ENCODE data around the gene ESM1.

ESM1 gene

DNA sequence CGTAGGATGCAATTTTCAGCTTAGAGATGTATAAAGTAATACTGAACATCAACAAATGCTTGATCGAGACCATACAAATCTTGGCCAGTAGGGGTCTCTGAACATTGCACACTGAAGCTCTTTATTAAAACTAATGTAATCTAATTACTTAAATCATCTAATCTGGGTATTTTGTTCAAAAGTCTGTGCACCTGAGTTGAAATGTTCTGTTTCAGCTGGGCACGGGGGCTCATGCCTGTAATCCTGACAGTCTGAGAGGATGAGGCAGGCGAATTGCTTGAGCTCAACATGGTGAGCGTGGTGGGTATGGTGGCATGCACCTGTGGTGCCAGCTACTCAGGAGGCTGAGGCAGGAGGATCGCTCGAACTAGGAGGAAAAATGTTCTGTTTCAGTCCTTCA, 41.0 kb downstream of the ESM1 start:
- TF ChIP-seq, protein P1, sequence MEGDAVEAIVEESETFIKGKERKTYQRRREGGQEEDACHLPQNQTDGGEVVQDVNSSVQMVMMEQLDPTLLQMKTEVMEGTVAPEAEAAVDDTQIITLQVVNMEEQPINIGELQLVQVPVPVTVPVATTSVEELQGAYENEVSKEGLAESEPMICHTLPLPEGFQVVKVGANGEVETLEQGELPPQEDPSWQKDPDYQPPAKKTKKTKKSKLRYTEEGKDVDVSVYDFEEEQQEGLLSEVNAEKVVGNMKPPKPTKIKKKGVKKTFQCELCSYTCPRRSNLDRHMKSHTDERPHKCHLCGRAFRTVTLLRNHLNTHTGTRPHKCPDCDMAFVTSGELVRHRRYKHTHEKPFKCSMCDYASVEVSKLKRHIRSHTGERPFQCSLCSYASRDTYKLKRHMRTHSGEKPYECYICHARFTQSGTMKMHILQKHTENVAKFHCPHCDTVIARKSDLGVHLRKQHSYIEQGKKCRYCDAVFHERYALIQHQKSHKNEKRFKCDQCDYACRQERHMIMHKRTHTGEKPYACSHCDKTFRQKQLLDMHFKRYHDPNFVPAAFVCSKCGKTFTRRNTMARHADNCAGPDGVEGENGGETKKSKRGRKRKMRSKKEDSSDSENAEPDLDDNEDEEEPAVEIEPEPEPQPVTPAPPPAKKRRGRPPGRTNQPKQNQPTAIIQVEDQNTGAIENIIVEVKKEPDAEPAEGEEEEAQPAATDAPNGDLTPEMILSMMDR (IDR thresholded peaks at IDR 0.05; ENCODE audit: control extremely low read depth, extremely low read depth, low read depth, missing control alignments): peak; percentile 27
- POLR2A ChIA-PET: no interaction called here
- CTCF ChIA-PET: interaction anchor here (0.9 to 3.1 kb wide), 22 partner anchors 10 to 215 kb away, joined by 3 to 20 read pairs (median 4); partner anchors contain the start of gene GPX8
- peak; percentile 26 for DNase-seq (ENCODE audit: extremely low spot score)

DNA sequence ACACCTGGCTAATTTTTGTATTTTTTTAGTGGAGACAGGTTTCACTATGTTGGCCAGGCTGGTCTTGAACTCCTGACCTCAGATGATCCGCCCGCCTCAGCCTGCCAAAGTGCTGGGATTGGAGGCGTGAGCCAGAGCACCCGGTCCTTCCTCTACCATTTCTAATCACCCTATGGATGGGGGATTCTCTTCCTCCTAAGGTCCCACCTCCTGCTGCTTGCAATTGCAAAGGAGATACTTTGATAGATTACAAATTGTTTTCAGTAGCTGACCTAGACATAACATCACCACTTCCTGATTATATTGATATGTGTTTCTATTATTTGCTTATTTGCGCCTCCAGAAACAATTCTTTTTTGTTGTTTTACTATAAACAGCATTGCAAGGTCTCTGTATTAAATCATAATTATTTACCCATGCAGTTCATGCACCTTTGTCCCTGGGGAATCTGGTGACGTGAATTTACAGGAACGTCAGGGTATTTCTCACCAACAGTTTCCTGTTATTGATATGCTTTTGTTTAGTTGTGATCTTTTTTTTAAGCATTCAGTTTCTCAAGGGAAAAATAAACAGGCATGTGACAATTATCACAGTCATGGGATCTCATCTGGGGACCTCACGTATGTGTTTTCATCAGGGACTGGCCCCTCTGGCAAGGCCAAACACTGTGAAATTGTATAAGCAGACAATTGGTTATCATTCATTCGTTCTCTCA, 43.2 kb downstream of the ESM1 start:
- POLR2A ChIA-PET: no interaction called here
- DNase-seq (ENCODE audit: extremely low spot score): no peak
- TF ChIP-seq, protein P1 (IDR thresholded peaks at IDR 0.05; ENCODE audit: control extremely low read depth, extremely low read depth, low read depth, missing control alignments): no peak
- CTCF ChIA-PET: interaction anchor here (1.3 to 3.1 kb wide), 7 partner anchors 10 to 170 kb away, joined by 3 to 20 read pairs (median 5); no protein-coding TSS in a partner anchor

DNA sequence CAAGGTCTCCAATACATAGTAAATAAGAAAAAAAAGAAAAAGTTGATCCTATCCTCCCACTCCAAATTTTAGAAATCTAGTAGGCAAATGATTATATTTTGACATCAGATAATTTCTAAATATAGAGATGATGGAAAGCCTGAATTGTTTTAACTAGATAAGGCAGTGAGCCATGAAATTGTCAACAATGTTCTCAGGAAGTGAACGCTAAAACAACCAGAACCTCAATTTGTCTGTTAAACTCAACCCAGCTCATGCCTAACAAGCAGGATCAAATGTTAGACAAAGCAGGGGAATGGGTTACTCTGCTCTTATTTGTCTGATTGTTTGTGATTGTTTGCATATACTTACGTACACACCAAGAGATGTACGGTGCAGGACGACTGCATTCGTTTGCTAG, 49.2 kb downstream of the ESM1 start:
- DNase-seq (ENCODE audit: extremely low spot score): no peak
- POLR2A ChIA-PET: no interaction called here
- CTCF ChIA-PET: no interaction called here
- TF ChIP-seq, protein P1 (IDR thresholded peaks at IDR 0.05; ENCODE audit: control extremely low read depth, extremely low read depth, low read depth, missing control alignments): no peak

DNA sequence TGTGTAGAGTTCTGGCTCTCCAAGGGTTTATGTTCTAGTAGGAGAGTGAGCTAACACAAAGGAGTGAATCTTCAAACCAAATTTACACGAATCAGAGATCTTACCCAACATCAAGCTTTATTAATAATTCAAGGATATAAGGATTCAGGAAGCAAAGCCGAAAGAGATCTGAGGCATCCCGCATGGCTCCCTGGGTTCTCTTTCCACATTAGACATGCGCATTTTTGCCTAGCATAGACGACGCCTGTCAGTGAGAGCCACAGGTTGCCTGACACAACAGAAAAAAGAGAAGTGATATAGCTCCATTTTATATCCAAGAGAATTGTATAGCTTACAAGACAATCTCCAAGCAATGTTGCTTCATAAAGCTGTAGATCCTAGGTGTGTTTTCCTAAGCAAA, 52.6 kb downstream of the ESM1 start:
- TF ChIP-seq, protein P1 (IDR thresholded peaks at IDR 0.05; ENCODE audit: control extremely low read depth, extremely low read depth, low read depth, missing control alignments): no peak
- ChIA-PET POLR2A (no interaction called here), CTCF (interaction anchor here (1.3 kb wide), 1 partner anchor 11 kb away, joined by 5 read pairs; no protein-coding TSS in a partner anchor)
- no peak for DNase-seq (ENCODE audit: extremely low spot score)

DNA sequence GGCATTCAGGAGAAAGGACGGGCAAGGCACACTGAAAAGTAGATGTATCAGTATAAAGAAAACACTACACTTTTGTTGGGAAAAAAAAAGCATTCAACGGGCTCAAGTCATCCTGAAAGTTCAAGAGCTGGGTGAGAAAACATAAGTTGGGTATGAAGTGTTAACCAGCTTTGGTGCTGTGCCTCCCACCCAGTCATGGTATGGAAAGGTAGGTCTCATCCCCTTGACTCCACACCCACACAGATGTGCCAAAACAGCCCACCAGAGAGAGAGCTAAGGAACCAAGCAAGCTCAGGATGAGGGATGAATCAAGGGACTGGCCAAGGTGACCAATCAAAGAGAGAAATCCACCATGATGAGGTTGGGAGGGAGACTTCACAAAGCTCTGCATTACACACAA, 54.7 kb downstream of the ESM1 start:
- POLR2A ChIA-PET: no interaction called here
- DNase-seq (ENCODE audit: extremely low spot score): no peak

More for the DNA sequence above, 54.7 kb downstream of the ESM1 start:
- CTCF ChIA-PET: interaction anchor here (1.3 to 1.7 kb wide), 3 partner anchors 9 to 52 kb away, joined by 3 to 6 read pairs (median 5); no protein-coding TSS in a partner anchor
- TF ChIP-seq, protein P1 (IDR thresholded peaks at IDR 0.05; ENCODE audit: control extremely low read depth, extremely low read depth, low read depth, missing control alignments): no peak
